ENCODE results near the gene ANGPTL8.

The ANGPTL8 gene

GRCh38 chr19:11236324-11237301 is 2.8 kb upstream of the ANGPTL8 start:
- DNase-seq (ENCODE audit: low spot score) = no peak

DNA sequence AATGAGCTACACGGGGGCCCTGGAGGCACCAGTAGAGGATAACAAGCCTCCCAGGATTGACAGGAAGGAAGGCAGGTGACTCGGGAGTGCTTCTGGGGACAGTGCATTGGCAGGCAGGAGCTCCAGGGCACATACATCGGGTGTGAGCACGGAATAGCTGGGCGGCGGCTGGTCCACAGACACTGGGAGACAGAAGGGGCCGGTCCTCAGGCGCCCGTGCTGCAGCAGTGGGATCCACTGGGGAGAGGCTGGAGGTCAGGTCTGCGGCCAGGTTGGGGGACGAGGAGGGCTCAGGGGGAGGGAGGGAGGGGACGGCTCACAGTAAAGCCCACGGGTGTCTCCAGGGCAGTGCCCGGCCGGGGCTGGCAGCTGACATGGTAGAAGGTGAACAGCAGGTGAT is 2.1 kb upstream of the ANGPTL8 start:
- no peak for DNase-seq (ENCODE audit: low spot score)

- no peak for DNase-seq (ENCODE audit: low spot score)
These were observed 1.4 kb upstream of the ANGPTL8 start for GRCh38 chr19:11238041-11238440.

- no peak for DNase-seq (ENCODE audit: low spot score)
These were observed 540 bp upstream of the ANGPTL8 start for GRCh38 chr19:11238781-11239376.

DNA sequence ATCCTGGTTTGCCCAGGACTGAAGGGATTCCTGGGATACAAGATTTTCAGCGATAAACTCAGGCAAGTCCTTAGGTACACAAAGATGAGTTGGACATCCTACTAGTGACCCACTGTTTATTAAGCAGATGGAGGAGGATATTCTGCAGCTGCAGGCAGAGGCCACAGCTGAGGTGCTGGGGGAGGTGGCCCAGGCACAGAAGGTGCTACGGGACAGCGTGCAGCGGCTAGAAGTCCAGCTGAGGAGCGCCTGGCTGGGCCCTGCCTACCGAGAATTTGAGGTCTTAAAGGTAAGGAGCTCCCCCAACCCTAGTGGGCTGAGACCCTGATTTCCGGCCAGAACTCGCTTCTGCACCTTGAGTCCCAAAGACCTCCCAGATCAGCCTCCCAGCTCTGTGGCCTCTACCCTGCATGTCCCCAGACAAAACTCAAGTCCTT is 607 bp downstream of the ANGPTL8 start:
- no peak for DNase-seq (ENCODE audit: low spot score)

GRCh38 chr19:11242025-11242424 is 2.6 kb downstream of the ANGPTL8 start:
- no peak for DNase-seq (ENCODE audit: low spot score)

- peak; percentile 58 for DNase-seq (ENCODE audit: low spot score)
These were observed 3.7 kb downstream of the ANGPTL8 start for GRCh38 chr19:11242864-11243797.

- no peak for DNase-seq (ENCODE audit: low spot score)
These were observed 4.4 kb downstream of the ANGPTL8 start for GRCh38 chr19:11243798-11244169.

- no peak for DNase-seq (ENCODE audit: low spot score)
These were observed 5.6 kb downstream of the ANGPTL8 start for GRCh38 chr19:11244846-11245589.

GRCh38 chr19:11246941-11247340 is 7.5 kb downstream of the ANGPTL8 start:
- no peak for DNase-seq (ENCODE audit: low spot score)

GRCh38 chr19:11247391-11247790 is 8.0 kb downstream of the ANGPTL8 start:
- no peak for DNase-seq (ENCODE audit: low spot score)

DNA sequence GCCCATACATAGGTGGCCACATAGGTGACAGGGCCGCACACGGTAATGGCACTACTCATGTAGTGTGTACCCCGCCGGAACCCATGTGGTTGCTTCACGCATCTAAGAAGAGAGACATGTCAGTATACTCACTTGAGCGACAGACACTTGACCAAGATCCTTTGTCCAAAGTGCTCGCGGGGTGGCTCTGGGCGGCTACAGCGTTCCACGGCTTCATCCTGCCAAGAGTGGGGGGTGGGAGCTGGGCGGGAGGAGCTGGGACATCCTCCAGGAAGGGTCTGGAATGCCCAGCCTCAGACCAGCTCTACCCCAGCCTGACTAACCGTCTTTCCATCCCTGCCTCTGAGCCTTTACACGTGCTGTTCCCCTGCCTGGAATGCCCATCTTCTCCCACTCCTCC is 8.5 kb downstream of the ANGPTL8 start:
- DNase-seq (ENCODE audit: low spot score) = no peak

- DNase-seq (ENCODE audit: low spot score) = no peak
These were observed 9.4 kb downstream of the ANGPTL8 start for GRCh38 chr19:11248852-11249251.

DNA sequence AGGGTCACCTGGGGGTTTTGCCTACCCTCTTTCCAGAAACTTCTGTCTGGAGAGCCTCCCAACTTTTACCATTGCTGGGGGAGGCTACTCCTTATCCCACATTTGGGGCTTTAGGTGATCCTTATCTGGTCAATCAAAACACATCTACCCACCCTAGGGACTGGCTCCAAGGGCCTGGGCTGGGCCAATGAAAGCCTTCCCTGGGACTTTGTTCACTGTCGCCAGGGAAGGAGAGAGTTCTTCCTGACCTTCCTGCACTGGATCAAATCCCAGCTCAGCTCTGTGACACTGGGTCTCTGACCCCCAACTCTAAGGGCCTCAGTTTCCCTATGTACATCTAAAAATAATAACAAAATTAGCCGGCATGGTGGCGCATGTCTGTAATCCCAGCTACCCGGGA is 11.8 kb downstream of the ANGPTL8 start:
- DNase-seq (ENCODE audit: low spot score) = no peak

DNA sequence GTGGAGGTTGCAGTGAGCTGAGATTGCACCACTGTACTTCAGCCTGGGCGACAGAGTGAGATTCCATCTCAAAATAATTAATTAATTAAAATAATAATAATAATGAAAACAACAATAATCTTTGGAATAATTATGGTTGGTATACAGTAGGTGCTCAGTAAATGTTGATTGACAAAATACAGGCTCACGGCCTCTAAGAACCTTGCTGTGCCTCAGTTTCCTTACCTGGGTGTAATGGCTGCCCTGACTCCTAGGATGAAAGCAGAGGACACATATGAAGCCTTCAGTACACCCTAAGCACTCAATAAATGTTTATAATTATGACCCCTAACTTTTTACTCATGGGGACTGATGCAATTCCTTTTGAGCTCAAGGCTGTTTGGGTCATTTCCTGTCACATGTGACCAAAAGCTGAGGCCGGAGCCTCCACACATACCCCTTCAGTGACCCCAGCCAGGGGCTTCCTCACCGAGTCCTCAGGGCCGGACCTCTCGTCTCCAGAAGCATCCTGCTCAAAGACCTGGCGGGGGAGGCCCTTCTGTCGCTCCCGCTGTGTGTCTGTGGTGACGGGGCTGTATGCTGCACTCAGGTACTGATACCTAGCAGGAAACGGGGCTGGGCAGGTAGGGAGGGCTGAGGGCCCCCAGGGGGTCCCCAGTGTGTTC is 12.4 kb downstream of the ANGPTL8 start:
- no peak for DNase-seq (ENCODE audit: low spot score)

GRCh38 chr19:11252665-11253355 is 13.4 kb downstream of the ANGPTL8 start:
- DNase-seq (ENCODE audit: low spot score) = no peak

DNA sequence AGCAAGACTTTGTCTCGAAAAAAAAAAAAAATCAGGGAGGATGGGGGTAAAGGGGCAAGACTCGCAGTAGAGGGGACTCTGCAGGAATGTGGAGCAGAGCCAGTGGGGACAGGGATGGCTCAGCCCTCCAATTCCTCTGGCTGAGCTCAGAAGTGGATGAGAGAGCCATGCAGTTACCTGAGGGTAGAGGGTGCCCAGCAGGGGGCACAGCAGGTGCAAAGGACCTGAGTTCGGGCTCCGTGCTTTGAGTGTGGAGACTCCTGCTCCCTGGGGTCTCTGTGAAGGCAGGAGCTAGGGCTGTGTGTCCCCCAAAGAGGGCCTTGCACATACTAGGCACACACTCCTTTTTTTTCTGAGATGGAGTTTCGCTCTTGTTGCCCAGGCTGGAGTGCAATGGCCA is 15.2 kb downstream of the ANGPTL8 start:
- no peak for DNase-seq (ENCODE audit: low spot score)

DNA sequence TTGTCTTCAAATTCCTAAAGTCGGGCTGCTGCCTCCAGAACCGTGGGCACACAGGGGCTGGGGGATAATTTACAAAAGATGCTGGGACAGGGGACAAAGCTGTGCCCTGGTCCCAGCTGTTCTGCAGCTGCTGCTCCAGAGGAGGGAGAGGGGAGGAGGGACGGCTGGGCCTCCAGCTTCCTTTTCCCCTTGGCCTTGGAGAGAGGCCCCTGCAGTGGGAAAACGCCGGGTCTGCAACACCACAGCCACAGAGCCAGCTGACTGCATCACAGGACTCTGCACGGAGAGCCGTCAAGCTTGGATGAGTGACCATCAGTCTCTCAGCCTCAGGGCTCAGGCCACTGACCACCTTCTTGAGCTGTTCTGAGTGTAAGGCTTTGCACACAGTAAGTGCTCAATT is 16.8 kb downstream of the ANGPTL8 start:
- DNase-seq (ENCODE audit: low spot score) = no peak

DNA sequence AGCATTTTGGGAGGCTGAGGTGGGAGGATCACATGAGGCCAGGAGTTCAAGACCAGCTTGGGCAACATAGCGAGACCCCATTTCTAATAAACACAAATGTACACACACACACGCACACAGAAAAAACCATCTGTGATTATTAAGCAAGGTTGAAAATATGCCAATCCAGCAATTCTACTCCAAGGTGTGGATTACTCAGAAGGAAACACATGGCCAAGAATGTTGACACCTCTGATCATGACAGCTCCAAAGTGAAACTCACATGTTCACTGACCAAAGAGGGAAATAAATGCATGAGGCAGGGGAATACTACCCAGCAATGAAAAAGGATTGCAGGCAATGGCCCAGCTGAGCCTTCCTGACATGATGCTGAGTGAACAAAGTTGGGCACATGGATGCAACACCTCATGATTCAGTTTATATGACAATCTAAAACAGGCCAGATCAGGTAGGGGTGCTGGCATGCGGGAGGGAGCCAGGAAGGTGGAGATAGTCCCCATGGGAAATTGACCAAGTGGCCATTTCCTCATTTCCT is 18.5 kb downstream of the ANGPTL8 start:
- DNase-seq (ENCODE audit: low spot score) = no peak

DNA sequence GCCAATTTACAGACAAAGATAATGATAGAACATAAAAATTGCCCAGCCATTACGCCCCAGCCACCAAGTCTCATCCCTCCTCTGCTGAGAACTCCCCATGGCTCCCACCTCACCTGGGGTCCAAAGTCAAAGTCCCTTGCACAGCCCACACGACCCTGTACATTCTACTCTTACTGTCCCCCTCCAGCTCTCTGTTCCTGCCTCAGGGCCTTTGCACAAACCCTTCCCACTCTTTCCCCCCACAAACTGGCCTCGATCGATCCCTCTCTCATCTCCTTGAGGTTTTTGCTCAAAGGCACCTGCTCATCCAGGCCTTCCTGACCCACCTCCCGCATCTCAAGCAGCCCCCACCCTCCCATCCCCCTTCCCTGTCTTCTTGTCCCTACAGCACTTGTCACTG is 21.6 kb downstream of the ANGPTL8 start:
- DNase-seq (ENCODE audit: low spot score) = no peak
